HG03159 (cell line): Measurements from ENCODE around the gene DNAL1.
A peak's percentile ranks its signal among the peaks of the same experiment; 100 is the strongest.
"Not testable (repeated sequence)": the region's sequence is repeated elsewhere in the genome, so short reads cannot be mapped to it uniquely, and the experiment has no call there.

Experiments used
- ATAC-seq: cut with Tn5 transposase; IDR thresholded peaks from one replicate; pipeline ENCODE4 v1.9.1; 2021; ENCODE audit warnings: mild to moderate bottlenecking, moderate library complexity; ENCODE audit not compliant: unreplicated experiment

The DNAL1 gene

DNA sequence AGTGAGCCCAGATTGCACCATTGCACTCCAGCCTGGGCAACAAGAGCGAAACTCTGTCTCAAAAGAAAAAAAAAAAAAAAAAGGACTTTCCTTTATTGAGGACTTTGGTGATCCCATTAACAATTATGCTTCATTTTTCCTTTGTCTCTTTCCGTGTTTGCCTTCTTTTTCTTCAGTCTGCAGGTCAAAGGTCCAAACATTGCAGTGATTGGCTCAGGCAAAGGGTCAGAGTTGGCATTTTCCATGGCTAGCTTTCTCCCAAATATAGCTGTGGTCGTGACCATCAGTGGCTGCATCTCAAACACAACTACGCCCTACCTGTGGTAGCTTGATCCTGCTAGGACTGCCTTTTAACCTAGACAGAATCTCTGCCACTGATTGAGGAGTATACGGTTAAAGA is 7.0 kb upstream of the DNAL1 start:
- no peak for ATAC-seq

DNA sequence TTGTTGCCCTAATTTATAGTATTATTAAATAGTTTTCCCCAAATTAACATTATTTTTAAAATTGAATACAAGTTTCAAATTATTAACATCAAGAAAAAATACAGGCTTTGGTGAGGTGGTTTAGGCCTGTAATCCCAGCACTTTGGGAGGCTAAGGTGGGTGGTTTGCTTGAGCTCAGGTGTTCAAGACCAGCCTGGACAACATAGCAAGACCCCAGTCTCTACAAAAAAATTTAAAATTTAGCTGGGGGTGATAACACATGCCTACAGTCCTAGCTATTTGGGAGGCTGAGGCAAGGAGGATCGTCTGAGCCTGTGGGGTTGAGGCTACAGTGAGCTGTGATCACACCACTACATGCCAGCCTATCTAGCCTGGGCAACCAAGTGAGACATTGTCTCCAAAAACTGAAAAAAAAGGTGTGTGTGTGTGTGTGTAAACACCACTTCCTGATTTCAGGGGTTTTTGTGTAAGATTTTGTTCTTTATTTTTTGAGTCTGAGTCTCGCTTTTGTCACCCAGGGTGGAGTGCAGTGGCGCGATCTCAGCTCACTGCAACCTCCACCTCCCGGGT is 3.9 kb upstream of the DNAL1 start:
- no peak for ATAC-seq

DNA sequence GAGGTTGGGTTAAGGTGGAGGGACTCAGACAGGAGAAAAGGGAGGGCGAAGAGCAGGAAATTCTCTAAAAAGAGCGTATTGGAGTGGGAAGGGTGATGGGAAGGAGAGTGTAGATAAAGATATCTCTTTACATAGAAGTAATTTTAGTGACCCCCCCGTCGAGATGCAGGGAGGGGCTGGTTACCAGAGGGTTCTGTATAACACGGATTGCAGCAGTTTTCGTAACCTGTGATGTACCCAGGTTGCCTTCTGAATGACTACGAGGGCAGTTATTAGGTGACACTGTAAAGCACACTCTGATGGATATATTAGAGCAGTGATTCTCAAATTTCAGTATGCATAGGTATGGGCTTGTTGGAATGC is 443 bp downstream of the DNAL1 start:
- ATAC-seq: no peak

DNA sequence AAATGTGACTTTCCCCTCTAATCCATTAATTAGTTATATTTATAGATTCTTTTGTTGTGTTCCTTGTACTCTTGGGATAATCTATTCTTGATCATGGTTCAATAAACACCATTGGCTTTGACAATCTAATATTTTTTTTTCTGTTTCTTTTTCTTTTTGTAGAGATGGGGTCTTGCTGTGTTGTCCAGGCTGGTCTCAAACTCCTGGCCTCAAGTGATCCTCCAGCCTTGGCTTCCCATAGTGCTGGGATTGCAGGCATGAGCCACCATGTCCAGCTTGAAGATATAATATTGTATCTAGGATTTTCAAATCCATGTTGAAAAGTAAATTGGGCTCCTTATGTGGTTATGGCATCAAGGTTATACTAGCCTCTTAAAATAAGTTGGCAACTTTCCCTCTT is 6.2 kb downstream of the DNAL1 start:
- ATAC-seq: no peak

DNA sequence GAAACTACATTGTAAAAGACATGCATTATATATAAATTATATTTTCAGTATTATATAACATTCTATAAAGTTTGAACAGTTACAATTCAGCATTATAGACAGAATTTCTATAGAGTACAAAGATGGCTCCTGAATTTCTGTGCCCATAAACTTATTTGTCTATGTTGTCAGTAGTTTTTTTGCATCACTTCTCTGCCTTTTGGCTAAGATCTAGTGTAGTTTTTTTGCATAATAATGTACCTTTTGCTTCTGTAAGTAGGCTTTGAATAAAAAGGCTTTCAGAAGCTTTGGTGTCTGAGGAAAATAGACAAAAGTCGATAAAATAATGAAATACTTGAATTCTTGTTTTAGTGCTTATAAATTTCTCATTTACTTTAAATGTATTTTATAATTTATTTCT is 11.1 kb downstream of the DNAL1 start:
- no peak for ATAC-seq

DNA sequence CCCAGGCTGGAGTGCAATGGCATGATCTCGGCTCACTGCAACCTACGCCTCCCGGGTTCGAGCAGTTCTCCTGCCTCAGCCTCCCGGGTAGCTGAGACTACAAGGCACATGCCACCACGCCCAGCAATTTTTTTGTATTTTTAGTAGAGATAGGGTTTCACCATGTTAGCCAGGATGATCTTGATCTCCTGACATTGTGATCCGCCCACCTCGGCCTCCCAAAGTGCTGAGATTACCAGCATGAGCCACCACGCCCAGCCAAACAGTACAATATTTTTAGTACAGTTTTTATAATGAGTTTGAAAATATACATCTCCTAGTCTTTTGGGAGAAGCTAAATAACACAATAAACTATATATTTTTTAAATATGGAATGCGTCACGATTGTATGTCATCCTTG is 14.4 kb downstream of the DNAL1 start:
- ATAC-seq: not testable (repeated sequence)

DNA sequence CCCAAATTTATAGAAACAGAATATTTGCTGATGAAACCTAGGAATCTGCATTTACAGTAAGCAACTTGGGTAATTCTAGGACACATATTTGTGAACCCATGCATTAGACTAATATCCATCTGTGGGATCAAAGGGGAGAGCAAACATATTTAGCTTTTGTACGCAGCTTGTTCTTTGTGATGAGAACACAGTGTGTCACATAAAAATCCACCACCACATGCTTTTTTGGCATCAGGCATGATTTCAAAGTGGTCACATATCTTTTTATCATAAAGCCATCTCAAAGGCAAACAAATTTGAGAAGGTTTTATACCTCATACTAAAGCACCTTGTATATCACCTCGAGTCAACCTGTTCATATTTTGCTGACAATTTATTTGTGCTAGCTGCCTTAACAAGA is 15.7 kb downstream of the DNAL1 start:
- no peak for ATAC-seq

DNA sequence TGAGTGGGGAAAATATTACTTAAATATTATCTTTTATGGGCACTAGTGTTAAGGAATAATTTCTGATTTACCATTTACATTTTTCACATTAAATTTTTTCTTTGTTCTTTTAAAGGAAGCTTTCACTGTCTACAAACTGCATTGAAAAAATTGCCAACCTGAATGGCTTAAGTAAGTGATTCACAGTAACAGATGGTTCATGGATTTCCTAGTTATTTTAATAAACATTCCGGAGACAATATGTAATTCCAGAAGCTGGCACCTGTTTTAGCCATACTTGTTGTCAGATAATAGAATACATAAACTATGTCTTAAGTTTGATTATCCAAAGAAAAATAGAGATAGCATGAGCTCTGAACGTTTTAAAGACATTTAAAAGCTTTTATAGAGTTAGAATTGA is 17.1 kb downstream of the DNAL1 start:
- no peak for ATAC-seq

DNA sequence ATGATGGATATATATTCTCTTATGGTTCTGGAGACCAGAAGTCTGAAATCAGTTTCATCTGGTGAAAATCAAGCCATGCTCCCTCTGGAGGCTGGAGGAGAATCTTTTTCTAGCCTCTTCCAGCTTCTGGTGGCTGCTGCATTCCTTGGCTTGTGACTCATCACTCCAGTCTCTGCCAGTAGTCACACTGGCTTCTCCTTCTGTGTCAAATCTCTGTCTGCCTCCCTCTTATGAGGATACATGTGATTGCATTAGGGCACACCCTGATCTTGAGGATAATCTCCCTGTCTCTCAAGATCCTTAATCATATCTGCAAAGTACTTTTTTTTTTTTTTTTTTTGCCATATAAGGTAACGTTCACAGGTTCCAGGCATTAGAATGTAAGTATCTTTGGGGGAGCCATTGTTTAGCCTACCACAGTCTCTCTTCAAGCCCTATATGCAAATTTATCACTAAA is 17.7 kb downstream of the DNAL1 start:
- no peak for ATAC-seq

DNA sequence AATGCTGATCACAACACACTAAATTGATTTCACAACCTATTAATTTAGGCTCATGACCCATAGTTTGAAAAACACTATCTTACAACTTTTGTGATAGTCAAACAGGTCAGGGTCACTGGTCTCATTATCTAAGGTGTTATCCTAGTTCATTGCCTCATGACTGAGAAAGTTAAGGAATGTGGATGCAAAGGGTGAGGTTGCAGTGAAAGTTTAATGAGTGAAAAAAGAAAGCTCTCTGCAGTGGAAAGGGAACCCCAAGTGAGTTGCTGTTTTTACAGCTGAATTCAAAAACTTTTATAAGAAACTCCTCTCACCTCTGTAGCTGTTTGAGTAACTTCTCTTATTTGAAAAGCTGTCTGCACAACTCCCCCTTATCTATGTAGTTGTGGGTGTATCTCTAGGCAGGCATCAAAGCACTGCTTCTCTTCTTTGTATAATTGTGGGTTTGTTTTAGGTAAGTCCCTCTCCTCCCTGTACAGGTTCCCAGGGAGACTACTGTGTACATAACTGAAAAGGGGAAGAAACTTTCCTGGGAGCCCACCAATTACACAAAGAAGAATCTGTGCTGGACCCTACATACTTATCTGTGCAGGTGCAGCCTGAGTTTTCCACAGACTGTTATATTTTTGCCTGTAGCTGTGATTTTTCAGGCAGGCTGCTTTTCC is 18.9 kb downstream of the DNAL1 start:
- ATAC-seq: no peak

DNA sequence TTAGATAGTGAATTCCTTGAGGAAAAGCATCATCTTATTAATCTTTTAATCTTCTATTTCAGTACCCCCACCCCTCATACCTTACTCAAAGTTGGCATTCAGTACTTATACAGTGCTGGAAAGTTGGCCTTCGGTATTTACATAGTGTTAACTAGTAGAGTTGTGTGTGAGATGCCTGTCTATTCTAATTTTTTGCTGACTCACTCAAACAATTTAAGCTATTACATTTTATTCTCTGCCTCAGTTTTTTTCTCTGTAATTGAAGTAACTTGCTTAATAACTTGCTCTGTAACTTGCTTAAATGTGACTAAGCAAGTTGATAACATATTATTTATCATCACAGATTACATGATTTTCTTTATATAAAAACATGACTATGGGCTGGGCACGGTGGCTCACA is 20.3 kb downstream of the DNAL1 start:
- ATAC-seq: no peak

DNA sequence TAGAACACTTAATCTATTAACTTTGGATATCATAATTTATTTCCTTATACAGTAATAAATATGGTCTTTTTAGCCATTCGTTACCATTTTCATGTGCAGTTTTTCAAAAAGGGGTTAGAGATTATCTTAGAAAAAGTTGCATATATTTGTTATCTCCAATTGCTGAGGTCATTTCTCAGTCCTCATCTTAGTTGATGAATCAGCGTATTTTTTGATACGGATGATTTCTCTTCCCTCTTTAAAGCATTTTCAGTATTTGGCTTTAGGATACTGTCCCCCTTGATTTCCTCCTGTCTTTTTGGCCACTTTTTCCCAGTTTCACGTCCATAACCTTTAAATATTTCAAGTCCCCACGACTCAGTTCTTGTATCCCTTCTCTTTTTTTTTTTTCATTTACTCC is 21.8 kb downstream of the DNAL1 start:
- no peak for ATAC-seq

DNA sequence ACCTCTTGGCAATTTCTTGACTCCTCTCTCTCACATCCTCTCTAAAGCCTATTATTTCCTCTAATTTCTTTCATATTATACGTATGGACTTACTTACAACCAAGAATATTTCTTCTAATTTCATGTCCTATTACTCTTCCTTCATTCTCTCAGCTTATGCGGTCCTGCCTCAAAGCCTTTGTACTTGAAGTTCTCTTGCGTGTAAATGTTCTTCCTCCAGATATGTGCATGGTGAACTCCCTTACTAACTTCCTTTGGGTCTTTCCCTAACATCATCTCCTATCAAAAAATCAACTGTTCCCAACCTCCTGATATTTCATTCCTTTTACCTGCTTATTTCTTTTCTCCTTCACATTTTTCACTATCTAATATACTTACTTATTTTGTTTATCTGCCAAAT is 23.1 kb downstream of the DNAL1 start:
- ATAC-seq: no peak

DNA sequence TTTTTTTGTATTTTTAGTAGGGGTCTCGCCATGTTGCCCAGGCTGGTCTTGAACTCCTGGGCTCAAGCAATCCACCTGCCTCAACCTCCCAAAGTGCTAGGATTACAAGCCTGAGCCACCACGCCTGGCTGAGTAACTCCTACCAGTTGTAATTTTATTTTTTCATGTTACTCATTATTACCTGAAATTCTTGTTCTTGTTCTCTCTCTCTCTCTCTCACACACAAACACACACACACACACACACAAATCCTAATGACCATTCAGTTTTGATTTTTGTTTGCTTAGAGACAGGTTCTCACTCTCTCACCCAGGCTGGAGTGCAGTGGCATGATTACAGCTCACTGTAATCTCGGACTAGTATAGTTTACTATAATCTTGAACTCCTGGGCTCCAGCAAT is 30.2 kb downstream of the DNAL1 start:
- ATAC-seq: no peak

DNA sequence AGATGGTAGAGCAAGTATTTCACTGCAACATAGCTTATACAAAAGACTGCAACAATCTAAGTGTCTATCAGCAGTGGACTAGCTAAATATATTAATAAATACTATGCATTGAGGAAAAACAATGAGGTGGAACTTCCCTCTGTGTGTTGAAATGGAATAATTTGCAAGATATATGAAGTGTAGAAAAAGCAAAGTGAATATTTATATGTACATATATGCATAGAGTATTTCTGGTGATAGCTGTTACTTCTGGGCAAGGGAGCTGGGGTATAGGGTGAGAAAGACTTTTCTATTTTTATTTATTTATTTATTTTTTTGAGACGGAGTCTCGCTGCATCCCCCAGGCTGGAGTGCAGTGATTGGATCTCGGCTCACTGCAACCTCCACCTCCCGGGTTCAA is 33.9 kb downstream of the DNAL1 start:
- ATAC-seq: no peak

DNA sequence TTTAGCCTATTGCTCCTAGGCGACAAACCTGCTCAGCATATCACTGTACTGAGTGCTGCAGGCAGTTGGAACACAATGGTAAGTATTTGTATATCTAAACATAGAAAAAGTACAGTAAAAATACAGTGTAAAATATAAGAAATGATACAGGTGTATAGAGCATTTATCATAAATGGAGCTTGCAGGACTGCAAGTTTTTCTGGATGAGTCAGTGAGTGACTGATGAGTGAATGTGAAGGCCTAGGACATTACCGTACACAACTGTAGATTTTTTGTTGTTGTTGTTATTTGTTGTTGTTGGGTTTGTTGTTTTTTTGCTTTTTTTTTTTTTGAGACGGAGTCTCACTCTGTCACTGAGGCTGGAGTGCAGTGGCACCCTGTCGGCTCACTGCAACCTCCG is 36.0 kb downstream of the DNAL1 start:
- ATAC-seq: no peak

DNA sequence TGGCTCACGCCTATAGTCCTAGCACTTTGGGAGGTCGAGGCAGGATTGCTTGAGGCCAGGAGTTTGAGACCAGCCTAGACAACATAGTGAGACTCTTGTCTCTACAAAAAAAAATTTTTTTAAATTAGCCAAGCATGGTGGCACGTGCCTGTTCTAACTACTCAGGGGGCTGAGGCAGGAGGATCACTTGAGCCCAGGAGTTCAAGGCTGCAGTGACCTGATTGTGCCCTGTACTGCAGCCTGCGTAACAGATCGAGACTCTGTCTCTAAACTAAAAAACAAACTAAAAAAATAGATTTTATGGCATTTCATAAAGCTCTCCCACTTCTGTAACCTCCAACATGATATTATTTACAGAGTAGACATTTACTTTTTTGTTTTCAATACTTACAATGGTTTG is 39.8 kb downstream of the DNAL1 start:
- ATAC-seq: no peak

DNA sequence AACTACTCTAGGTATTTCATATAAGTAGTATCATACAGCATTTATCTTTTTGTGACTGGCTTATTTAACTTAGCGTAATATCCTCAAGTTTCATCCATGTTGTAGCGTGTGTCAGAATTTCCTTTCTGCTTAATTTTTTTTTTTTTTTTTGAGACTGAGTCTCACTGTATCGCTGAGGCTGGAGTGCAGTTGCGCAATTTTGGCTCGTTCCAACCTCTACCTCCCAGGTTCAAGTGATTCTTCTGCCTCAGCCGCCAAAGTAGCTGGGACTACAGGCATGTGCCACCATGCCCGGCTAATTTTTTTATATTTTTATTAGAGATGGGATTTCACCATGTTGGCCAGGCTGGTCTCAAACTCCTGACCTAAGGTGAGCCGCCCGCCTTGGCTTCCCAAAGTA is 40.5 kb downstream of the DNAL1 start:
- no peak for ATAC-seq

DNA sequence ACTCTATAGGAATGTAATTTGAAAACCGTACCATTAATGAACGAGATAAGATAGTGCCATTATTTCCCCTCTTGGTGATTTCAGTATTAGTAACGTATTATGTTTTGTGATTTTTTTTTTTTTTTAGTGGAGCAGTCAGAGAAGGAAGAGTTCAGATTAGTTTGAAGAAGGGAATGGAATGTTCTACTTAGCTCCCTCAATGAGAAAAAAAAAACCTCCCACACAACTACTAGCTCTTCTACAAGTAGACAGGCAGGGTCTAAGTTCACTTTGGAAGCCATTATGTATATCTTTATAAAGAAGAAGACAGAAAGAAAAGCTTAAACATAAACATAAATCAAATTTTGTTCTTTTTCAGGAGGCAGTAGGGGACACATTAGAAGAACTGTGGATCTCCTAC is 42.1 kb downstream of the DNAL1 start:
- no peak for ATAC-seq

DNA sequence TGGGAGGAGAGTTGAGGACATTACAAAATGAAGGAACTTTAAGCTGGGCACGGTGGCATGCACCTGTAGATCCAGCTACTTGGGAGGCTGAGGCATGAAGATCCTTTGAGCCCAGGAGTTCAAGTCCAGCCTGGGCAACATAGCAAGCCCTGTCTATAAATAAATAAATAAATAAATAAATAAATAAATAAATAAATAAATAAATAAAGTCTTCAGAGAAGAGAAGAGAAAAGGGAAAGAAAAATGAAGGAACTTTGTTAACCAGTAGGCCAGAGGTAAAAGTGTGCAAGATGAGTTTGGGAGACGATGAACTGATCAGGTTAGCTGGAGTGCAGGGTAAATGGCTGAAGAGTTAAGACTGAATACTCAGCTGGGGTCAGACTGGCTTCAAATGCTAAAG is 49.3 kb downstream of the DNAL1 start:
- no peak for ATAC-seq

DNA sequence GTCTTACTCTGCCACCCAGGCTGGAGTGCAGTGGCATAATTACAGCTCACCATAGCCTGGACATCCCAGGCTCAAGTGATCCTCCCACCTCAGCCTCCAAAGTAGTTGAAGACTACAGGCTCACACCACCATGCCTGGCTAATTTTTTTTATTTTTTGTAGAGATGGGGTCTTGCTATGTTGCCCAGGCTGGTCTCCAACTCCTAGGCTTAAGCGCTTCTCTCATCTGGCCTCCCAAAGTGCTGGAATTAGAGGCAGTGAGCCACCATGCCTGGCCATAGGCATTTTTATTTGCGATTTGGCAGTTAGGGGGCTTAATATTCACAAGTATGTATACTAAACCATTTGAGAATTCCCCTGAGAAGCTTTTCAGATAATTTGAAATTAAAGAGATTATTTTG is 50.3 kb downstream of the DNAL1 start:
- no peak for ATAC-seq

DNA sequence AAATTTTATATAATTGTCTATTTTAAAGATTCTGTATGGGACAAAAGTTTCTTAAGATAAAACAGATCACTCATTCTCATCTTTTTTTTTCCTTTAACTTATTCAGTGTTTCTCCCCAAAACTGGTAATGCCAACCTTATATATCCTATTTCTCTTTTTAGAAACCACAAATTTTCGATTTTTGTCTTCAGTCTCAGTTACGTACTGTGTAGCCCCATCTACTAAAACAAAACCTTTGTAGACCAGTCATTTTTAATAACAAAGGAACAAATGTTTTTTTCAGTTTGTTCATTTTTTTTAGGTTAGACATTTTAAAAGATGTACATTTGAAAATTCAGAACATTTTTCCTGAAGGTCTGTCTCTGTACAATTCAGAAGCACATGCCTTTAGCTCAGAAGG is 51.2 kb downstream of the DNAL1 start:
- ATAC-seq: peak; percentile 59
